Transverse colon (tissue), 4 donors: ENCODE results near the gene IL3.

ENCODE experiments used
- EP300 ChIP-seq: sonication (generic); formaldehyde crosslinking; IDR thresholded peaks from one replicate; pipeline ENCODE4 v1.6.1; 2017; ENCODE audit warnings: antibody characterized with exemption, low read depth
- POLR2A ChIP-seq: fragments of 450-650 bp; IDR thresholded peaks from one replicate; pipeline ENCODE4 v1.6.1; 2016; ENCODE audit warnings: antibody characterized with exemption, mild to moderate bottlenecking, moderate library complexity
- POLR2AphosphoS5 ChIP-seq, 3 donors: sonication (generic); formaldehyde crosslinking; IDR thresholded peaks; one replicate each; pipeline ENCODE4 v1.6.1; 2016; ENCODE audit warnings: antibody characterized with exemption in 3 of 3
- TF ChIP-seq, protein P1 (sequence below), 5 experiments: fragments of 200-600 bp in 3 of 5; fragments of 450-650 bp in 2 of 5; sonication (generic) in 3 of 5; IDR thresholded peaks; 1 replicate in 2 of 5; 2 replicates in 3 of 5; pipeline ENCODE4 v1.5.1; 2016 to 2017; ENCODE audit warnings: antibody characterized with exemption in 5 of 5, inconsistent platforms in 3 of 5, mild to moderate bottlenecking in 2 of 5, moderate library complexity in 1 of 5

DNA sequence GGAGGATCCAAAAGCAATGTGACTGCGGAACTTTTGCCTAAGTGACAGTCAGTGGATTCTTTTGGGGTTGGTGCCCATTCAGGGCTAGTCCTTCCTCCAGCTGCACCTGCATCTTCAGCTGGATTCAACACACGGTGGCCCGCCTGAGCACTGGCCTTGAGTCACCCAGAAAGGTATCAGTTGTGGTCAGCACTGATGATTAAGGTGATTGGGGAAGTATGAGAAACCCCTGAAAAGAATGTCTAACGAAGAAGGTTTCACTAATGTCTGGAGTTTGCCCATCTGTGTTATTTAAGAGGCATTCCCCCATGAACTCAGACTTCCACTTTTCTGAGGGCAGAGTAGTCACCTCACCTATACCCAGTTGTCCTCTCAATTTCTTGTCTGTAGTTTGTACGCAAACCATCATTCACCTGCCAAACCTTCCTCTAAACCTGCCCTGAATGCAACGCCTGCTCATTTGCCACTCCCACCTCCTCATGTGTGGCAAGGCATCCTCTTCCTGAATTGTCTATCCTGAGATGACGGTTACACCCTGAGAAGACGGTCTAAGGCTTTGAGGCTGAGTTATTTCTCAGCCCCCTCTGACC, 40.3 kb downstream of the IL3 start:
- TF ChIP-seq POLR2A (no peak), POLR2AphosphoS5 (IDR thresholded peaks at IDR 0.05) (no peak), EP300 (no peak)
- TF ChIP-seq, protein P1, sequence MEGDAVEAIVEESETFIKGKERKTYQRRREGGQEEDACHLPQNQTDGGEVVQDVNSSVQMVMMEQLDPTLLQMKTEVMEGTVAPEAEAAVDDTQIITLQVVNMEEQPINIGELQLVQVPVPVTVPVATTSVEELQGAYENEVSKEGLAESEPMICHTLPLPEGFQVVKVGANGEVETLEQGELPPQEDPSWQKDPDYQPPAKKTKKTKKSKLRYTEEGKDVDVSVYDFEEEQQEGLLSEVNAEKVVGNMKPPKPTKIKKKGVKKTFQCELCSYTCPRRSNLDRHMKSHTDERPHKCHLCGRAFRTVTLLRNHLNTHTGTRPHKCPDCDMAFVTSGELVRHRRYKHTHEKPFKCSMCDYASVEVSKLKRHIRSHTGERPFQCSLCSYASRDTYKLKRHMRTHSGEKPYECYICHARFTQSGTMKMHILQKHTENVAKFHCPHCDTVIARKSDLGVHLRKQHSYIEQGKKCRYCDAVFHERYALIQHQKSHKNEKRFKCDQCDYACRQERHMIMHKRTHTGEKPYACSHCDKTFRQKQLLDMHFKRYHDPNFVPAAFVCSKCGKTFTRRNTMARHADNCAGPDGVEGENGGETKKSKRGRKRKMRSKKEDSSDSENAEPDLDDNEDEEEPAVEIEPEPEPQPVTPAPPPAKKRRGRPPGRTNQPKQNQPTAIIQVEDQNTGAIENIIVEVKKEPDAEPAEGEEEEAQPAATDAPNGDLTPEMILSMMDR (IDR thresholded peaks at IDR 0.05), result no peak
